ENCODE measurements around the gene PRKCQ.

Gene PRKCQ

GRCh38 chr10:6579904-6580278 is at the start of gene PRKCQ:
Gene PRKCQ (minus strand): TSS chr10:6580276. CDS start chr10:6515135, 65,141 bp downstream.
- no peak for DNase-seq

DNA sequence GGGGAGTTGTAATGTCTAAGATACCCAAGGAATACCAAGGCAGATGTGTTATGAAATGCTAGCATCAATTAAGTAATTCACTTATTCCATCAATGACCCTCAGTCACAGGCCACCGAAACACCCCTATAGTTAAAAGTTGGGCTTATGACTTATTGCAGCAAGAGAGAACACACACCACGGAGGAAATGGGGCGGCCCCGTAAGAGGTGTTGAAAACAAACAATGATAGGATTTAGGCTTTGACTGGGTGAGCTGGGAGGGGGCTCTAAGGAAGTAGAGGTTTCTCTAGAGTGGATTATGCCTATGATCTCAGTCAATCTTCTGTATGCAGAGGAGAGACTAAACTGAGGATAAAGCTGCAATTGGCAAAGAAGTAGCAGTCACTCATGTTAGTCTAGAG is 45.4 kb upstream of the PRKCQ start:
- DNase-seq, result no peak

- DNase-seq, result no peak
Measured at GRCh38 chr10:6624392-6624791, 44.3 kb upstream of the PRKCQ start.

- no peak for DNase-seq
Measured at GRCh38 chr10:6622921-6623320, 42.8 kb upstream of the PRKCQ start.

- DNase-seq, result no peak
Measured at GRCh38 chr10:6621536-6621935, 41.5 kb upstream of the PRKCQ start.

DNA sequence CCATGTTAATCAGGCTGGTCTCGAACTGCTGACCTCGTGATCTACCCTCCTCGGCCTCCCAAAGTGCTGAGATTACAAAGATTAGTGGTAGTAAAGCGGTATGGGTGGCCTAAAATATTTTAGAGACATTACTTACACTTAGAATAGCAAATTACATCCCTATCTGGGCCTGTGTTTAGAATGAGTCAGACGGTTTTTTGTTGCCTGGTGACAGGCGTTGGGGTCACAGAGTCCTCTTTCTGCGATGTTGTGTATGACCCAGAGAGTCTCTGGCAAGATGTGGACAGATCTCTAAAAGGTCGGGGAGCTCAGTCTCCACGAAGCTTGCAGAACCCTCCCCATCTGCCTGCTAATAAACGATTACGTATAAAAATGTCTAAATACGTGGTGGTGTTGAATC is 39.6 kb upstream of the PRKCQ start:
- no peak for DNase-seq

DNA sequence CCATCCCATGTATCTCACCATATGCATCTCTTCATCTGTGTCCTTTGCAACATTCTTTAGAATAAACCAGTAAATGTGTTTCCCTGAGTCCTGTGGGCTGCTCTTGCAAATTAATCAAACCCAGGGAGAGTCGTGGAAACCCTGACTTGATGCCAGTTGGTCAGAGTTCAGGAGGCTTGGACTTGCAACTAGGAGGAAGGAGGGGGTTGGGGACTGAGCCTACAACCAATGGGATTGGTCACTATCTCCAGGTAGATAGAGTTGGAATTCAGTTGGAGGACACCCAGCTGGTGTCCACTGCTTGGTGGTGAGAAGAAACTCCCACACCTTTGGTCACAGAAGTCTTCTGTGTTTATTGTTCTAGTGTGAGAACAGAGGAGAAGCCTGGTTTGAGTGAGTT is 38.3 kb upstream of the PRKCQ start:
- DNase-seq, result no peak

DNA sequence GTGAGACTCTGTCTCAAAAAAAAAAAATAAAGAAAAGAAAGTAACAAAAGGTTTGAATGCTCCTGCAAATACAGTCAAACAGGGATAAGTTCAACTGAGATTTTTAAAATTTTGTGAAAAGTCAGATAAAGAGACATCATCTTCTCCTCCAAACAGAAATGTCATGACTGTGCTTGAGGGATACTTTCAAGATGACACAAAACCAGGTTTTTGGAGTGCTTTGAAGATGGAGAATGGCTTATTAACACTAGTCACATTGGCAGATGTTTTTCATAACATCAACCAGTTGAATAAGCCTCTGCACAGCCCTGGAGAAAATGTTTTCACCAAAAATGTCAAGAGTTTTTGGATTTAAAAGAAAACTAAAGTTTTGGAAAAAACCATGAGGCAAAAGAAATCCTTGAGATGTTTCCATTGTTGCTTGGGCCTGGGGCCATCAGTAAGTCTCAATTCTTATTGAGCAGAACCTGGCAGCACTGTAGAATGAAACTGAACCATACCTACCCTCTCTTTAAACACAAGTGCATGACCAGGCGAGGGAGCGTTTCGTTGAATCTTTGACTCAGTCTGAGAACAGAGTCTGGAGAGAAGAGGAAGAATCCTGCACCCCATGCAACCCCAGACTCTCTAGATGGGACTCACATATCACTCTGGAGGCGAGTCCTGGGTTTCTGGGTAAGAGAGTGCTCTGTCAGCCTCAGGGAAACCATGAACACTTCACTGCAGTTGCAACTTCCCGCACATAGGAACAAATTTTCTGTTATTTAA is 37.4 kb upstream of the PRKCQ start:
- no peak for DNase-seq

GRCh38 chr10:6615971-6616370 is 35.9 kb upstream of the PRKCQ start:
- DNase-seq, result no peak

GRCh38 chr10:6612371-6612770 is 32.3 kb upstream of the PRKCQ start:
- DNase-seq, result no peak

DNA sequence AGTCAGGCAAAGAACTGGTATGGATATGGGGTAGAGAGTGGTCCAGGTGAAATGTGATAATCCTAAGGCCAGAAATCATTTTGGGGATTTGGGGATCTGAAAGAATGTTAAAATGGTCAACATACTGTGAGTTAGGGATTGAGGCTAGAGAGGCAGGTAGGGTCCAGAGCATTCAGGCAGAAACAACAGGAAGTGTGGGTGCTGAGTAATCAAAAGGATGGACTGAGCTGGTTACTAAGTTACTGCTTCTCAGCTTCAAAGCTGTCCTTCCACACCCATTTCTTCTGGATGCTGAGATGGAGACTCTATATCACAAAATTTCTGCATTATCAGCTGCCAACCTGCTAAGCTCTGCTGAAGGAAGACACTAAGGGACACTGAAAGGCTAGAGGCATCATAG is 30.6 kb upstream of the PRKCQ start:
- no peak for DNase-seq

DNA sequence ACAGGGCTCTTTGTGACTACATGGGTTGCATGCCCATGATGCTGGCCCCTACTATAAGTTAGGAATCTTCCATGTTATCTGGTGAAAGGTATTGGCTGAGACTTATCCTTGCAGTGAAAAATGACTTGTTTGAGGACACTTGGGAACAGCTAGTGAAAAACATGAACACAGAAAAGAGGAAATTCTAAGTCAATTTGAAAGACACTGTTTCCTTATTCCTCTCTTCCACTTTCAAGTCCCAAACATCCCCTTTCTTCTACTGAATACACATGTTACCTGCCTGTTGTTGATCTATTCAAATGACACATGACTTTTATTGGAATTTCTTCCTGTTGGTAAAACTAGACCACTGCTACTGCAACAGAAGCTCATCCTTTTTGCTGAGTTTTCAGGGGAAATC is 29.5 kb upstream of the PRKCQ start:
- no peak for DNase-seq

DNA sequence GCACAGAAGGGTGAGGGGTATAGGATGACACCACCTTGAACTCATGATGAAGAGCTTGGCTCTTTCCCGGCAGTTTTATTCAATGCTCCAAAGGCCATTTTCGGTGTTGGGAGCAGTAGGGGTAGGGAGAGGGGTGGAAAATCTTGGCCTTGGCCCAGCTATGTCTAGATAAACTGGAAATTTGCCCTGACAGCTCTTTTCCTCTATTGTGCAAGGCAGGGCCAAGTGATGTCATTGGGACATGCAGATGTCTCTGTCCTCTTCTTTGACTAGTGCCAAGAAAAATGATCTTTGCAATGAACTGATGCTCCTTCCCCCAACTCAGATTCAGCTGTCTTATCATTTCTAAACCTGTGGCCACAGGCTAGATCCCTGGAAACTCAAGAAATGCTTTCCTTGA is 27.7 kb upstream of the PRKCQ start:
- no peak for DNase-seq

DNA sequence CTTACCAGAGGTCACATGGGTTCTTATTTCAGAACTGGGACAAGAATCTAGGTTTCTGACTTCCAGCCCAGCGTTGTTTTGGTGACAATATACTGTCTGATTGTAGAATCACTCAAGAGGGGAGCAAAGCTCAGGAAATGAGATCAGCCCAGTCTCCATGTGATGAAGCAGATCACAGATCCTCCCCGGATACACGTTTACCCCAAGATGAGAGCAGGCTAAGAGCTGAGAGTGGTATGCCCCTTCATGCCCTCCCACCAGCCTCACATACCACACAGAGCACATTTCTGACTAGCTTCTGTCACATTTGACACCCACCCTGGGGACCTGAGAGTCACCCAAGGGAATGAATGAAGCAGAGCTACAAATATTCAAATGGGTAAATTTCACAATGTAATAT is 27.1 kb upstream of the PRKCQ start:
- DNase-seq, result no peak

- no peak for DNase-seq
Measured at GRCh38 chr10:6603142-6604125, 23.4 kb upstream of the PRKCQ start.

GRCh38 chr10:6602700-6603084 is 22.6 kb upstream of the PRKCQ start:
- no peak for DNase-seq

DNA sequence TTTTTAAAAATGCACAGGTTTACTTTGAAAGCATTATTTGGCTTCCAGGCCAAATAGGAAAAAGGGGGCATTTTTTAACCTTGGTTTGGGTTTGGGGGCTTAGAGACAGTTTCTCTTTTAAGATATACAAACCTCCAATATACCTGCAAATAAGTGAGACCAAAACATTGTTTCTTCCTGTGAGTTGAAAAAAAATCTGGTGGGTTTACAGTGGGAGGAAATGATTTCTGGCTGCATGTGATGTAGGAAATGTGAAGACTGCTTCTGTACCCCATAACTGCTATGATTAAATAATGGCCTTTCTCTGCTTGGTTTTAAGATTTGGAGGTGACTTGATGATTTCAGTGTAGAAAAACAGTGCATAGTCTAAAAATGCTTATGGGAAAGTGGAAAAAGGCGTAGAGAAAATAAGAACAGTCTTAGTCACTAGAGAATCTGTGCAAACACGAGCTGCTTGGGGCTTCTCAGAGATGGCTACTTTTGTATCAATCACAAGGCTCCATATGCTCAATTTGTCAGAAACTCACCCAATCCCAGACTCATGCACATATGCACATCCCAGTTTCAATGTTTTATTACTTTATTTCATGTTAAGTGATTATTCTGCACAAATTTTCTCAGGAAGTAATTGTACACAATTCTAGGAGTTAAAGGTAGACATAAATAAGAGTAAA is 22.1 kb upstream of the PRKCQ start:
- DNase-seq, result no peak

GRCh38 chr10:6601246-6601805 is 21.2 kb upstream of the PRKCQ start:
- no peak for DNase-seq

GRCh38 chr10:6600224-6600987 is 20.3 kb upstream of the PRKCQ start:
- no peak for DNase-seq

DNA sequence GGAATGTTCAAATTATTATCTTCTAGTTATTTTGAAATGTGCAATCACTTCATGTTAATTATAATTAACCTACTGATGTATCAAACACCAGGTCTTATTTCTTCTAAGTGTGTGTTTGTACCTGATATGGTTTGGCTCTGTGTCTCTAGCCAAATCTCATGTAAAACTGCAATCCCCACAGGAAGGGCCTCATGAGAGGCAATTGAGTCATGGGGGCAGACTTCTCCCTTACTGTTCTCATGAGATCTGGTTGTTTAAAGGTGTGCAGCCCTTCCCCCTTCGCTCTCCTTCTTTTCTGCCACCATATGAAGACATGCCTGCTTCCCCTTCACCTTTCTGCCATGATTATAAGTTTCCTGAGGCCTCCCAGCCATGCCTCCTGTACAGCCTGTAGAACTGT is 18.6 kb upstream of the PRKCQ start:
- no peak for DNase-seq

DNA sequence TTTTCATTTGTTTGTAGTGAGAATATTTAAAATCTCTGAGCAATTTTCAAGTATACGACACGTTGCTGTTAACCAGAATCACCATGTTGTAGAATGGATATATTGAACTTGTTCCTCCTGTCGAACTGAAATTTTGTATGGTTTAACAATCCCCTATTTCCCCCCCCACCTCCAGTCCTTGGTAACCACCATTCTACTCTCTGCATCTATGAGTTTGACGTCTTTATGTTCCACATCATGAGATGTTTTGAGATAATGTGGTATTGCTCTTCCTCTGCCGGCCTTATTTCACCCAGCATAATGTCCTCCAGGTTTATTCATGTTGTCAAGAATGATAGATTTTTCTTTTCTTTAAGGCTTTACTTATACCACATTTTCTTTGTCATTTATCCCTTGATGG is 17.4 kb upstream of the PRKCQ start:
- no peak for DNase-seq

GRCh38 chr10:6595499-6595898 is 15.4 kb upstream of the PRKCQ start:
- no peak for DNase-seq

Data from NCI-H2029 (cell line).